Frontal cortex (tissue), 4 donors: ENCODE measurements around the gene LSM12. TPM values are rescaled to one million over a fixed set of nuclear protein-coding genes. Genes with fewer than 3 reads are reported as not detected.
"Not testable (repeated sequence)": the region's sequence is repeated elsewhere in the genome, so short reads cannot be mapped to it uniquely, and the experiment has no call there.

Experiments used
- DNase-seq, 2 donors: peaks; one replicate each; pipeline ENCODE4 v3.0.0; 2012; ENCODE audit warnings: low spot score in 2 of 2
- FAIRE-seq: peaks from 2 replicates; lab custom pipeline; 2012; peaks lifted over from hg19 to GRCh38; lab: Jason Lieb, UNC
- small RNA-seq: library from RNA; depleted of rRNA; stranded (forward); fragments of <200 nt; gene quantifications from one replicate; pipeline ENCODE3, GENCODE V24; 2014
- total RNA-seq: library from RNA; depleted of rRNA; stranded (reverse); fragments of >200 nt; gene quantifications from one replicate; pipeline ENCODE4 v1.2.3, GENCODE V29; 2014
- donor health status: control.
- donor health status: control.
- donor health status: control.

The LSM12 gene
- total RNA-seq, 1 donor from 2014 or later: 26.5 TPM

- DNase-seq (no peak), FAIRE-seq (no peak)
Measured at GRCh38 chr17:43999024-43999423, 67.4 kb downstream of the LSM12 start.

- FAIRE-seq: no peak
- no peak for DNase-seq
Measured at GRCh38 chr17:43998552-43998951, 67.9 kb downstream of the LSM12 start.

GRCh38 chr17:43997180-43997579 is 69.3 kb downstream of the LSM12 start:
- not testable (repeated sequence) for FAIRE-seq, DNase-seq

GRCh38 chr17:43995150-43995471 is 71.4 kb downstream of the LSM12 start:
- FAIRE-seq (no peak), DNase-seq (no peak)

- FAIRE-seq: no peak
- peak; percentile 63 to 82 for DNase-seq
Measured at GRCh38 chr17:43994272-43995149, 72.0 kb downstream of the LSM12 start.

GRCh38 chr17:43992641-43993040 is 73.8 kb downstream of the LSM12 start:
- FAIRE-seq: no peak
- DNase-seq: no peak

GRCh38 chr17:43988301-43988700 is 78.2 kb downstream of the LSM12 start:
- DNase-seq (no peak), FAIRE-seq (no peak)

- DNase-seq (no peak), FAIRE-seq (no peak)
Measured at GRCh38 chr17:43987131-43988021, 79.1 kb downstream of the LSM12 start.

- DNase-seq (peak in 1 of 2 donors; percentile 34), FAIRE-seq (no peak)
Measured at GRCh38 chr17:43986225-43986981, 80.1 kb downstream of the LSM12 start.

- FAIRE-seq: no peak
- no peak for DNase-seq
Measured at GRCh38 chr17:43984521-43984920, 82.0 kb downstream of the LSM12 start.

Small RNA genes lying within 50 kb of the gene (small RNA-seq; reads per million reads assigned to genes)
- gene RF00012: not detected

Other genes starting within 250 kb of the LSM12 start
- 36.7 TPM for gene MPP3, start 233.5 kb downstream of the LSM12 start, total RNA-seq
- not detected for gene CD300LG, start 219.5 kb downstream of the LSM12 start, total RNA-seq
- gene MPP2, start 159.1 kb downstream of the LSM12 start, total RNA-seq: 13.9 TPM
- not detected for gene PPY, start 124.2 kb downstream of the LSM12 start, total RNA-seq
- gene PYY, start 112.7 kb downstream of the LSM12 start, total RNA-seq: not detected
- 0.41 TPM for gene NAGS, start 62.0 kb downstream of the LSM12 start, total RNA-seq
- gene TMEM101, start 51.7 kb downstream of the LSM12 start, total RNA-seq: 41.2 TPM
- gene G6PC3, start 4.1 kb upstream of the LSM12 start, total RNA-seq: 11.4 TPM
- gene HDAC5, start 57.0 kb upstream of the LSM12 start, total RNA-seq: 87.6 TPM
- 0.82 TPM for gene HROB, start 75.3 kb upstream of the LSM12 start, total RNA-seq
- gene ASB16, start 104.0 kb upstream of the LSM12 start, total RNA-seq: not detected
- 22.0 TPM for gene TMUB2, start 120.3 kb upstream of the LSM12 start, total RNA-seq
- gene ATXN7L3, start 133.2 kb upstream of the LSM12 start, total RNA-seq: 64.4 TPM
- 69.3 TPM for gene UBTF, start 153.0 kb upstream of the LSM12 start, total RNA-seq
- 4.9 TPM for gene SLC4A1, start 201.5 kb upstream of the LSM12 start, total RNA-seq
- gene RUNDC3A, start 241.9 kb upstream of the LSM12 start, total RNA-seq: 123 TPM